Measurements from ENCODE around the gene EP400. TPM values are rescaled to one million over a fixed set of nuclear protein-coding genes. Genes with fewer than 3 reads are reported as not detected.

EP400 gene
- 5.3 and 6.7 TPM in 2 replicates for total RNA-seq (2014; rRNA removed; shearing (Covaris generic))

GRCh38 chr12:131949431-131950181, at the start of gene EP400:
Gene EP400 (plus strand): TSS chr12:131949942. CDS start chr12:131960620, 10,678 bp downstream.
- DNase-seq (ENCODE audit: low spot score) = peak; percentile 86

GRCh38 chr12:131900397-131900796, 49.3 kb upstream of the EP400 start:
- DNase-seq (ENCODE audit: low spot score) = no peak

- no peak for DNase-seq (ENCODE audit: low spot score)
Measured at GRCh38 chr12:131901431-131902331, 48.1 kb upstream of the EP400 start.

- no peak for DNase-seq (ENCODE audit: low spot score)
Measured at GRCh38 chr12:131902332-131903241, 47.2 kb upstream of the EP400 start.

- no peak for DNase-seq (ENCODE audit: low spot score)
Measured at GRCh38 chr12:131903270-131904255, 46.2 kb upstream of the EP400 start.

- no peak for DNase-seq (ENCODE audit: low spot score)
Measured at GRCh38 chr12:131904346-131904745, 45.4 kb upstream of the EP400 start.

- DNase-seq (ENCODE audit: low spot score) = no peak
Measured at GRCh38 chr12:131905081-131905629, 44.6 kb upstream of the EP400 start.

GRCh38 chr12:131905630-131906091, 44.1 kb upstream of the EP400 start:
- DNase-seq (ENCODE audit: low spot score) = no peak

- DNase-seq (ENCODE audit: low spot score) = no peak
Measured at GRCh38 chr12:131907379-131908091, 42.2 kb upstream of the EP400 start.

- DNase-seq (ENCODE audit: low spot score) = no peak
Measured at GRCh38 chr12:131908092-131909080, 41.4 kb upstream of the EP400 start.

GRCh38 chr12:131909081-131909751, 40.5 kb upstream of the EP400 start:
- no peak for DNase-seq (ENCODE audit: low spot score)

- DNase-seq (ENCODE audit: low spot score) = no peak
Measured at GRCh38 chr12:131909752-131910219, 40.0 kb upstream of the EP400 start.

- no peak for DNase-seq (ENCODE audit: low spot score)
Measured at GRCh38 chr12:131910302-131911027, 39.3 kb upstream of the EP400 start.

- no peak for DNase-seq (ENCODE audit: low spot score)
Measured at GRCh38 chr12:131911028-131911650, 38.6 kb upstream of the EP400 start.

GRCh38 chr12:131911851-131912477, 37.8 kb upstream of the EP400 start:
- DNase-seq (ENCODE audit: low spot score) = no peak
